Muscle of arm (tissue), 12 donors: ENCODE data around the gene A2M. TPM values are rescaled to one million over a fixed set of nuclear protein-coding genes. Genes with fewer than 3 reads are reported as not detected.

Source experiments
- DNase-seq: peaks from one replicate; pipeline ENCODE4 v3.0.0-alpha.2; 2013
- polyA plus RNA-seq, 12 donors: library from polyadenylated mRNA; unstranded; fragments of 120-200 nt; gene quantifications; one replicate each; pipeline ENCODE4 v1.2.1, GENCODE V29; 2013; ENCODE audit not compliant: insufficient read length in 12 of 12

The A2M gene
- polyA plus RNA-seq, 12 donors: 163 to 342 (median 296) TPM; not detected in 1

- no peak for DNase-seq
Observed at GRCh38 chr12:9041321-9041720, 74.4 kb downstream of the A2M start.

DNA sequence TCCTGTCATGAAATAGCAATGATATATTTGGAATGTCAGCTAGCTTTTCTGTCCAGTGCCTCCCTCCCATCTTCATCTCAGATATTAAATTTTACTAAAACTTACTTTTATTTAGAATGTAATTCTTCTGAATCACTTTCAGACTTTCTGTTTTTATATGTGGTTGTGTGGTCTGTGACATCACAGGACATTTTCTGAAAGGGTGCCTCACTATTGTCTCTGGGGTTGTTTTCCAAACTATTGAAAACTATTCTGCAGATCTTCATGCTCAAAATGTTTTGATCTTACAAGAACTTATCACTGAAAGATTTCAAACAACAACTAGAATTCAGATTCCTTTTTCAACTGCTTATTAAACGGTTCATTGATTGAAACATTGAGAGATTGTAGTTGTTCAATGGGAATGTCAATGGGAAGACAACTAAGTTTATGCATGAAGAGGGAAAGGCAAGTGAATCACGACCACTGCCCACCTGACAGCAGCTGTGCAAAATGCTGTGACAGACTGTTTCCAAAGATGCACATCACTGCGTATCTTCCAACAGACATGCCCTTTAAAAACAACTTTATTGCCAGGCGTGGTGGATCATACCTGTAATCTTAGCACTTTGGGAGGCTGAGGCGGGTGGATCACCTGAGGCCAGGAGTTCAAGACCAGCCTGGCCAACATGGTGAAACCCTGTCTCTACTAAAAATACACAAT, 75.1 kb downstream of the A2M start:
- DNase-seq: no peak

- DNase-seq: peak; percentile 32
Observed at GRCh38 chr12:9039397-9039977, 76.2 kb downstream of the A2M start.

DNA sequence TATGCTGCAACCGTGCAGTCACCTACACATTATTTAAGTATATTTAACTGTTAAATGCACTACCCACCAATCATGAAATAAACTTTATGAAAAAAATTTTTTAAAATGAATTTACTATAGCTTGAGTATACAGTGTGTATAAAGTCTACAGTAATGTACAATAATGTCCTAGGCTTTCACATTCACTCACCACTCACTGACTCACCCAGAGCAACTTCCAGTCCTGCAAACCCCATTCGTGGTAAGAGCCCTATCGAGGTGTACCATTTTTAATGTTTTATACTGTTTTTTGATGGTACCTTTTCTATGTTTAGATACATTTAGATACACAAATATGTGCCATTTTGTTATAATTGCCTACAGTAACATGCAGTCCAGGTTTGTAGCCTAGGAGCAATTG, 78.3 kb downstream of the A2M start:
- no peak for DNase-seq

- no peak for DNase-seq
Observed at GRCh38 chr12:9036227-9036626, 79.5 kb downstream of the A2M start.

- DNase-seq: no peak
Observed at GRCh38 chr12:9034095-9034494, 81.6 kb downstream of the A2M start.

GRCh38 chr12:9033265-9033887, 82.3 kb downstream of the A2M start:
- no peak for DNase-seq

- no peak for DNase-seq
Observed at GRCh38 chr12:9032202-9032964, 83.3 kb downstream of the A2M start.

DNA sequence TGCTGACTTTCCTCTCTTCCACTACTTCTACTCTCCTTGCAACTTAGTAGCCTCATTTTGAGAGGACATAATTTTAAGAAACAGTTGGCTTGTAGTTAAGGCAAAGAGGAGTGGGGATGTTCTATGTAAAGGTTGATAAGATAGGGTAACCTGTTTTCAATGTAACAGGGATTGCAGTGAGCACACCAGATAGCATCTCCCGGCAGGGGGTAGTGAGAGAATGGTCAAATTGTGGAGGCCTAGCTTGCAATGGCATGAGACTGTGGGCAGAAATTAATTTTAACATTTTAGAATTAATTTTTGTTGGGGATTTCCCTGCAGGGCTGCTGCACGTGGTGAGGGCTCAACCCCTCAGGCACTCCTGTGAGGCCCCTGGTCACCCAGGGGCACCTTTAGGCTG, 84.9 kb downstream of the A2M start:
- DNase-seq: no peak

GRCh38 chr12:9027161-9028059, 88.3 kb downstream of the A2M start:
- no peak for DNase-seq

DNA sequence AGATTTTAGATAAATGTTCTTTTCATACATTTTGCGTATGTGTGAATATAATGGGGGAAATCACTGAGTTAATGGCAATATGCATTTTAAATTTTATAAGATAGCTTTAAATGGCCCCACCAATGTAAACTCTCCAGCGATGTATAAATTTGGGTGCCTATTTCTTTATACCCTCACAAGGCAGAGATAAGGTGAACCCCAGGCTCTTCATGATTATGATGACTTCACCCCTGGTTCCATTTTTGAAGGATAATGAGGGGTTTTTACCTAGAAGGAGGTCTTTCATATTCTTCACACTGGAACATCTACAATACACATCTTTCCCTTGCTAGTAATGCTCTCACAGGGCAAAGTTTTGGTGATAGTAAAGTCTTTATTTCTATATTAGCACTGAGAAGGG, 91.2 kb downstream of the A2M start:
- DNase-seq: no peak

DNA sequence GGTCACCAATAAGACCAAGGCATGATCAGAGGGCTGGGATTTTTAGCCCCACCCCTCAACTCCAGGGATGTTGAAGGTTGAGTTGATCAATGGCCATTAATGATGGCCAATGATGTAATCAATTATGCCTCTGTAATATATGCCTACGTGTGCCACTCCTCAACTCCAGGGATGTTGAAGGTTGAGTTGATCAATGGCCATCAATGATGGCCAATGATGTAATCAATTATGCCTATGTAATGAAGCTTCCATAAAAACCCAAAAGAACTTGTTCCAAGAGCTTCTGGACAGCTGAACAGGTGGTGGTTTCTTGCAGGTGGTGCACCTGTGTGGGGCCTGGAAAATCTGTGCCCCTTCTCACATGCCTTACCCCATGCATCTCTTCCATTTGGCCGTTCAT, 93.1 kb downstream of the A2M start:
- DNase-seq: no peak

Other genes starting within 250 kb of the A2M start
- gene PHC1, start 201.4 kb downstream of the A2M start, polyA plus RNA-seq: 10 to 100 TPM in 11 of 12 donors, not detected in 1; 33.3 to 96.9 (median 38.9) TPM
- 100 to 1,000 TPM in 10 of 12 donors, 10 to 100 TPM in 1, not detected in 1; 95.5 to 137 (median 115) TPM for gene M6PR, start 166.3 kb downstream of the A2M start, polyA plus RNA-seq
- gene KLRG1, start 126.4 kb downstream of the A2M start, polyA plus RNA-seq: 10 to 100 TPM in 1 of 12 donors, 1 to 10 TPM in 10, not detected in 1; 1.6 to 10.5 (median 3.4) TPM
- gene PZP, start 92.5 kb upstream of the A2M start, polyA plus RNA-seq: 1 to 10 TPM in 1 of 12 donors, under 1 TPM in 9, not detected in 2; 0.21 to 1.0 (median 0.61) TPM